Caco-2 (cell line): ENCODE data around the gene COX6A1. TPM values are rescaled to one million over a fixed set of nuclear protein-coding genes. Genes with fewer than 3 reads are reported as not detected.
A peak's percentile ranks its signal among the peaks of the same experiment; 100 is the strongest.

Source experiments
- BruUV-seq: library from RNA; stranded (reverse); fragments of 400-500 nt; replicated peaks from 2 replicates; lab custom pipeline; 2021; lab: Mats Ljungman, UMichigan
- CTCF ChIA-PET: fragments of 300-600 bp; sonication (Branson Sonifier 250); formaldehyde crosslinking; loops from one replicate; lab custom pipeline; 2022; ENCODE audit warnings: antibody characterized with exemption; lab: Charles Lee
- POLR2A ChIA-PET: fragments of 300-600 bp; sonication (Branson Sonifier 250); formaldehyde crosslinking; loops from one replicate; lab custom pipeline; 2022; ENCODE audit warnings: antibody characterized with exemption; lab: Charles Lee
- DNase-seq, 2 experiments: peaks; one replicate each; pipeline versions ENCODE4 v3.0.0 to v3.0.0-alpha.2; 2020 to 2022
- H3K27me3 ChIP-seq: replicated peaks from 2 replicates; pipeline ENCODE4 v1.6.0; 2011; ENCODE audit warnings: low read length; ENCODE audit not compliant: control insufficient read depth, insufficient read depth
- H3K36me3 ChIP-seq: 2 replicates; pipeline ENCODE4 v1.5.1; 2011; ENCODE audit warnings: low read length; ENCODE audit not compliant: control insufficient read depth, insufficient read depth
- H3K4me1 ChIP-seq: fragments of 250-450 bp; sonication (Bioruptor Pico); 2 replicates; pipeline ENCODE4 v1.5.1; 2020; ENCODE audit warnings: mild to moderate bottlenecking
- H3K4me3 ChIP-seq: 2 replicates; pipeline ENCODE4 v1.5.1; 2011; ENCODE audit warnings: low read depth, mild to moderate bottlenecking, control low read depth, low read length
- H3K9me3 ChIP-seq: fragments of 250-450 bp; sonication (Bioruptor Pico); 2 replicates; pipeline ENCODE4 v1.5.1; 2020; ENCODE audit warnings: mild to moderate bottlenecking, moderate library complexity
- H3K27ac Mint-ChIP-seq: one replicate; pipeline ENCODE4 v1.8.0; 2022; ENCODE audit warnings: mixed read lengths; ENCODE audit not compliant: unreplicated experiment
- H3K27me3 Mint-ChIP-seq: one replicate; pipeline ENCODE4 v1.8.0; 2022; ENCODE audit warnings: mixed read lengths; ENCODE audit not compliant: insufficient read depth, unreplicated experiment
- H3K36me3 Mint-ChIP-seq: one replicate; pipeline ENCODE4 v1.8.0; 2022; ENCODE audit warnings: mild to moderate bottlenecking, mixed read lengths; ENCODE audit not compliant: insufficient read depth, unreplicated experiment
- H3K4me1 Mint-ChIP-seq: one replicate; pipeline ENCODE4 v1.8.0; 2022; ENCODE audit warnings: low read depth, mixed read lengths; ENCODE audit not compliant: unreplicated experiment
- H3K4me3 Mint-ChIP-seq: one replicate; pipeline ENCODE4 v1.8.0; 2022; ENCODE audit warnings: mild to moderate bottlenecking, moderate library complexity, mixed read lengths; ENCODE audit not compliant: unreplicated experiment
- H3K9me3 Mint-ChIP-seq: one replicate; pipeline ENCODE4 v1.8.0; 2022; ENCODE audit warnings: mixed read lengths; ENCODE audit not compliant: unreplicated experiment
- intact Hi-C: fragments of 100-400 bp; cut with micrococcal nuclease; formaldehyde crosslinking; loops from one replicate; pipeline ENCODE4 v1.10.0; 2022; ENCODE audit not compliant: unreplicated experiment
- total RNA-seq: library from RNA; stranded (reverse); gene quantifications from 2 replicates; pipeline ENCODE4 v1.2.3, GENCODE V29; 2022
- TF ChIP-seq, protein P1 (sequence below), 2 experiments: fragments of 200-600 bp in 1 of 2; IDR thresholded peaks; 1 replicate in 1 of 2; 2 replicates in 1 of 2; pipeline versions ENCODE4 v1.5.1 to v1.8.0; 2011 to 2022; ENCODE audit warnings: antibody characterized with exemption in 1 of 2, control low read depth in 1 of 2, inconsistent platforms in 1 of 2, low read depth in 1 of 2, low read length in 1 of 2, mild to moderate bottlenecking in 1 of 2, moderate library complexity in 1 of 2; ENCODE audit not compliant: insufficient read depth in 1 of 2, severe bottlenecking in 1 of 2, unreplicated experiment in 1 of 2

COX6A1 gene
- total RNA-seq, 1 experiment from 2014 or later = 474 TPM

DNA sequence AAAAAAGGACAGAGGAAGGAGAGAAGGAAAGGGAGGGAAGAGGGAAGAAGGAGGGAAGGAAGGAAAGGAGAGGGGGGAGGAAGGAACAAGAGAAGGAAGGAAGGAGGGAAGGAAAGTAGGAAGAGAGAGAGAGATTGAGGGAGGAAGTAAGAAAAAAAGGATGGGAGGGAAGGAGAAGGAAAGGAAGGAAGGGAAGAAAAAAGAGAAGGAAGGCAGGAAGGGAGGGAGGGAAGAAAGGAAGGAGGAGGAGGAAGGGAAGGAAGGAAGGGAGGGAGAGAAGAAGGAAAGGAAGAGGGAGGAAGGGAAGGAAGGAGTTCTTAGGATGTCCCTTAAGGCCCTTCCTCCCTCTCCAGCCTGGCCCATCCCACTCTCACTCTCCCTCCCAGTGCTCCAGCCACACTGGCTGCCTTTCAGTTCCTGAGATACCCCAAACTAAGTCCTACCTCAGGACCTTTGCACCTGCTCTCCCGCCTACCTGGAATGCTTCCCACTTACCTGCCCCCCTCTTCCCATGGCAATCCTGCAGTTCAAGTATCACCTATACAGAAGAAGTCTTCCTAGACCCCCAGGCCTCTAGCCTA is 47.3 kb upstream of the COX6A1 start:
- Mint-ChIP-seq H3K27ac (no peak overlapping the region), H3K4me3 (no peak overlapping the region), H3K9me3 (no peaks in the 10 kb centered on the region), H3K4me1 (no peaks in the 10 kb centered on the region), H3K36me3 (no peaks in the 10 kb centered on the region), H3K27me3 (no peaks in the 10 kb centered on the region)
- intact Hi-C loops = no loop called here
- Histone ChIP-seq H3K9me3 (no peaks in the 10 kb centered on the region), H3K27me3 (no peaks in the 10 kb centered on the region), H3K4me1 (no peaks in the 10 kb centered on the region), H3K4me3 (no peak overlapping the region), H3K36me3 (no peaks in the 10 kb centered on the region)
- DNase-seq = no peak
- ChIA-PET POLR2A (no interaction called here), CTCF (interaction anchor here (0.6 kb wide), 1 partner anchor 259 kb away, joined by 3 read pairs; no protein-coding TSS in a partner anchor)
- TF ChIP-seq, protein P1, sequence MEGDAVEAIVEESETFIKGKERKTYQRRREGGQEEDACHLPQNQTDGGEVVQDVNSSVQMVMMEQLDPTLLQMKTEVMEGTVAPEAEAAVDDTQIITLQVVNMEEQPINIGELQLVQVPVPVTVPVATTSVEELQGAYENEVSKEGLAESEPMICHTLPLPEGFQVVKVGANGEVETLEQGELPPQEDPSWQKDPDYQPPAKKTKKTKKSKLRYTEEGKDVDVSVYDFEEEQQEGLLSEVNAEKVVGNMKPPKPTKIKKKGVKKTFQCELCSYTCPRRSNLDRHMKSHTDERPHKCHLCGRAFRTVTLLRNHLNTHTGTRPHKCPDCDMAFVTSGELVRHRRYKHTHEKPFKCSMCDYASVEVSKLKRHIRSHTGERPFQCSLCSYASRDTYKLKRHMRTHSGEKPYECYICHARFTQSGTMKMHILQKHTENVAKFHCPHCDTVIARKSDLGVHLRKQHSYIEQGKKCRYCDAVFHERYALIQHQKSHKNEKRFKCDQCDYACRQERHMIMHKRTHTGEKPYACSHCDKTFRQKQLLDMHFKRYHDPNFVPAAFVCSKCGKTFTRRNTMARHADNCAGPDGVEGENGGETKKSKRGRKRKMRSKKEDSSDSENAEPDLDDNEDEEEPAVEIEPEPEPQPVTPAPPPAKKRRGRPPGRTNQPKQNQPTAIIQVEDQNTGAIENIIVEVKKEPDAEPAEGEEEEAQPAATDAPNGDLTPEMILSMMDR (IDR thresholded peaks at IDR 0.05; ENCODE audit: insufficient read depth in 1 of 2, low read depth in 1 of 2, low read length in 1 of 2, severe bottlenecking in 1 of 2, unreplicated experiment in 1 of 2) = no peak
- no TSS peak for BruUV-seq

DNA sequence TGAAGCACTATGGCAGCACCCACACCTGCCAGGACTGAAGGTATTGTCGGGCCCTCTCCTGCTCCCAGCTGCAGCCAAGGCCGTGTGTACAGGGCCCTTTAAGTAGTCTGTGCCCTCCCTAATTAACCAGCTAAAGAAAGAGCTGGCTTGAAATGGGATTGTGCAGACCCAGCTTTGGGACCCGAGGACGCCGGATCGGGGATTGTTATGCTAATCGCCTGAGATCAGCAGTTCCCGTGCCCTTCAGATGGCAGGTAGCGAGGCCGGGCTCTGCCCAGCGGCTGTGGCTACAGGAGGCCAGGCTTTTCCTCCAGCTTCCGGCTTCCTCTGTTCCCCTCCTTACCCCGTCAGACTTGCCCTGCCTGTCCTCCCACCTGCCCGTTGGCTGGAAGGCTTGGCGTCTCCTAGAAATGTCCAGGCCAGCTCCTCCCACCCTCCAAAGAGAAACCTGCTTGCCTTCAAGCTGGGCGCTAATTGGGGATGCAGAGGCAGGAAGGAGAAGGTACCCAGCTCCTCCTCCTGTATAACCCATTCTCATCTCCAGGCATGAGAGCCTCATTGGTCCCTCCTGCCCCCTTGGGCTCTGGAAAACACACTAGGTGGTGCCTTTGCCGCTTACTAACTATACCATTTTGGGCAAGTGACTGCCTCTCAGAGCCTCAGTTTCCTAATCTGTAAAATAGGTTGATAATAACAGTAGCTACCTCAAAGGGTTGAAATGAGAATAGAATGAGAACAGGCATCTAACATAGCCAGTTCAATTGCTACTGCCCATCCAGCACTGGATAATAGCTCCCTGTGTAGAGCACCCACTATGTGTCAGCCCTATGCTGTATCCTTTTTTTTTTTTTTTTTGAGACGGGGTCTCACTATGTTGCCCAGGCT is 43.2 kb upstream of the COX6A1 start:
- peak in 1 of 2 experiments; percentile 53 for DNase-seq
- no peaks in the 10 kb centered on the region for H3K27me3 Mint-ChIP-seq
- Histone ChIP-seq H3K9me3 (no peaks in the 10 kb centered on the region), H3K4me3 (no peak overlapping the region), H3K27me3 (no peaks in the 10 kb centered on the region), H3K36me3 (no peaks in the 10 kb centered on the region), H3K4me1 (no peaks in the 10 kb centered on the region)
- no peak overlapping the region for H3K27ac Mint-ChIP-seq
- H3K4me1 Mint-ChIP-seq = no peaks in the 10 kb centered on the region
- BruUV-seq = no TSS peak
- TF ChIP-seq, protein P1 (IDR thresholded peaks at IDR 0.05; ENCODE audit: insufficient read depth in 1 of 2, low read depth in 1 of 2, low read length in 1 of 2, severe bottlenecking in 1 of 2, unreplicated experiment in 1 of 2) = no peak
- no peaks in the 10 kb centered on the region for H3K9me3 Mint-ChIP-seq
- no peaks in the 10 kb centered on the region for H3K36me3 Mint-ChIP-seq
- H3K4me3 Mint-ChIP-seq = no peak overlapping the region
- POLR2A ChIA-PET = interaction anchor here (0.6 kb wide), 1 partner anchor 282 kb away, joined by 7 read pairs; no protein-coding TSS in a partner anchor
- intact Hi-C loops = no loop called here
- CTCF ChIA-PET = no interaction called here

DNA sequence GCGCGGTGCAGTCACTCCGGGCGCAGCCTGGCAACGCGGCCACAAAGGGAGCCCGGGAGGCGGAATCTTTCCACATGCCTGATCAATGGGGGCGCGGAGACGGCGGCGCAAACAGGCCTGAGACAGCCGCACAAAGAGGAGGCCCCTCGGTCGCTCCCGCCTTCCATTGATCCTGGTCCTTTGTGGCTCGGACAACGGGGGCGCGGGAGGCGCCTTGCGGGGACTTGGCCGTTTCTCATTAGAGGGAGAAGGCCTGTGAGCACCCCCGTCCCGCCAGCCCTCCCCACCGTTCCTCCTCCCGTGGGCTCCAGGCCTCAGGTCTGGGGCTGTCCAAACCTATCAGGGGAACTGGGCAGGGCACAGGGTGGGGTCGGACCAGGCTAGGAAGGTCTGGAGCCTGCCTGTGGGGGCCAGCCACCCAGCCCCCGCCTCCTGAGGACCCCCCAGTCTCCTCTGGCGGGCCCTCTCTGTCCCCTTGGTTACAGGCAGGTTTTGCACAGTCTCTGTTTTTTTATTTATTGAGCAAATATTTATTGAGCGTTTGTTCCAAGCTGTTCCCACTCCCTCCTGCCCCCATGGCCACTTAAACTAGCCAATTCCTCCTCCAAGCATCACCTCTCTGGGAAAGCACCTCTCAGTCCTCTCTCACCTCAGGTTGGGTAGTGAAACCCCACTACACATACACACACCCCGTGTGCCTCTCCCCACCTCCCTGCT is 39.9 kb upstream of the COX6A1 start:
- intact Hi-C loops = no loop called here
- no TSS peak for BruUV-seq
- no peak overlapping the region for H3K27ac Mint-ChIP-seq

More for the DNA sequence above, 39.9 kb upstream of the COX6A1 start:
- no peaks in the 10 kb centered on the region for H3K9me3 ChIP-seq
- H3K27me3 ChIP-seq = no peaks in the 10 kb centered on the region
- Mint-ChIP-seq H3K4me3 (no peak overlapping the region), H3K9me3 (no peaks in the 10 kb centered on the region), H3K27me3 (no peaks in the 10 kb centered on the region), H3K4me1 (no peaks in the 10 kb centered on the region), H3K36me3 (no peaks in the 10 kb centered on the region)
- TF ChIP-seq, protein P1 (IDR thresholded peaks at IDR 0.05; ENCODE audit: insufficient read depth in 1 of 2, low read depth in 1 of 2, low read length in 1 of 2, severe bottlenecking in 1 of 2, unreplicated experiment in 1 of 2) = no peak
- POLR2A ChIA-PET = no interaction called here
- no peak overlapping the region for H3K4me3 ChIP-seq
- DNase-seq = no peak
- CTCF ChIA-PET = no interaction called here
- H3K4me1 ChIP-seq = no peaks in the 10 kb centered on the region
- H3K36me3 ChIP-seq = no peaks in the 10 kb centered on the region
